RPMI7951 (cell line): ENCODE data around the gene AGBL1. TPM values are rescaled to one million over a fixed set of nuclear protein-coding genes. Genes with fewer than 3 reads are reported as not detected.

Source experiments
- DNase-seq: peaks from one replicate; pipeline ENCODE4 v3.0.0-alpha.2; 2012; ENCODE audit warnings: low read depth
- total RNA-seq: library from RNA; depleted of rRNA; stranded (reverse); fragments of >200 nt; shearing (Covaris generic); gene quantifications from 2 replicates; pipeline ENCODE4 v1.2.3, GENCODE V29; 2014; rRNA removed

AGBL1 gene
- not detected in 2 replicates for total RNA-seq

DNA sequence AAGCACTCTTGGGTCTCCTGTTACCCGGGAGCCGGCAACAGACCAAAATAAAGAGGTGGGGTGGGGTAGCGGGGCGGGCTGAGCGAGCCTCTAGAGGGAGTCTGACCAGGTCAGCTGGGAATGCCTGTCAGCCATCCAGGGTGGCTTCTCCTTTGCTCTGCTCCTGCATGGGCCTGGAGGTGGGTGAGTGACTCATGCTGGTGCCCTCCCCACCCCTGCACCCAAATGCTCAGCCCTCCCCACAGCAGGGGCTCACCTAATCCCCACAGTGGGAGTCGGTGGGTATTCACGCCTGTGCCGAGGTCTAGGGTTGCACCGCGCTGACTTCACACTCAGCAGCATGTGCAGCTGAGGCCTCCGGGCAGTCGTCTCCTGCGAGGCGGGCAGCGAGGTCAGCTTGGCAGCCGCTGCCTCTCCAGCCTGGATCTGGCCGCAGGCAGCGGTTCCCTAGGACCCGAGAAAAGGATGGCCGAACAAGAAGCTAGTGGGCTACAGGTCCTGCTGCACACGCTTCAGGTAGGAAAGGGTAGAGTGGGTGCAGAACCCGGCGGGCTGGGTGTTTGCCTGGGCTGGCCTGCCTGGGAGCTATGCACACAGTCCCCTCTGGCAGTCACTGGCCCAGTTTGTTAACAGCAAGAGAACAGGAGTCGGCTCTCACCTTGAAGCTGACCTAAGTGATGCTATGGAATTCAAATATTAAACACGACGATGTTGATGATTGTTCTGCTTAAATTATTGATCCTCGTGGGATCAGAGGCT lies at the start of gene AGBL1:
Gene AGBL1, plus strand, starts transcription at position 364 of the 759 bp plus-strand sequence.
- DNase-seq, result no peak

DNA sequence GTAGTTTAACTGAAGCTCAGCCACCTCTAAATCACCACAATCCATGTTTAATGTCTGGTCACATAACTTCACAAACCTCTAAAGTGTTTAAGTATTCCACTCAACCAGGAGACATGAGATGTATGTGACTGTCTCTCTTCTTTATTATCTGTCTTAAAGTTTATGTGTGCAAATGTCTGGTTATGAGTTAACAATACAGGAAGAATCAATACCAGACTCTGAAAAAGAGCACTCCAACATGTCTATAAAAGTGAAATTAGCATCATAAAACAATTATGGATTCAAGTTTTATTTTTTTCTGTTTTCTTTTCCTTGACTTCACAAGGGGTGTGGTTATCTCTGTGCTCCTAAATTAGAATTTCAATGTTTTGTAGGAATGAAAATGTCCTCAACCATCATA lies 44.8 kb upstream of the AGBL1 start:
- no peak for DNase-seq

DNA sequence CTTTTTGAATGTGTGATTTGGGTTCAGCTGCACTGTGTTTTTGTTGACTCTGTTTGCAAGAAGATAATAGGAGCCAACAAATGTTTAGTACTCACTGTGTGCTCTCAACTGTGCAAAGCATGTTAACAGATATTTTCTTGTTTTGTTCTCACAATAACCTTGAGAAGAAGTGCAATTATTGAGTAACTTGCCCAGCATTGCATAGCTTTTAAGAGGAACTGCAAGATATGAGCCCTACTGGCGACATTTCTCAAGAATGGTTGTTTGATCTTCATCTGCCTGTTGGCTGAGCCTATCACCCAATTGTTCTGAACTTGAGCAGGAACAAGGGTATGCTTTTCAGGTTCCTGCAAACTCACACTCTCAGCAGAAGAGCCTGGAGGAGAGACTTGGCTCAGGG lies 43.4 kb upstream of the AGBL1 start:
- no peak for DNase-seq

DNA sequence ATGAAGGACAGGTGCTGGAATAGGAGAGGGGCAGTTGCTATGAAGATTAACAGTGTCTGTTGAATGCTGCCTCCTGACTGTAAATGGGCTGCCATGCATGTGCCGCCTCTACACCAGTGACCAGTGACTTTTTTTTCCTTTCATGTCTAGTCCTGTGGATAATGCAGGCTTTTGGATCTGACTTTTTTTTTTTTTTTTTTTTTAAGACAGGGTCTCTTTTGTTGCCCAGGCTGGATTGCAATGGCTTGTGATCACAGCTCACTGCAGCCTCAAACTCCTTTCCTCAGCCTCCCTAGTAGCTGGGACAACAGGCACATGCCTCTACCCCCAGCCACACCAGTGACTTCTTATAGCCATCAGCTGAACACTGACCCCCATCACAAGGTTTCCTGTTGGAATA lies 41.2 kb upstream of the AGBL1 start:
- no peak for DNase-seq

DNA sequence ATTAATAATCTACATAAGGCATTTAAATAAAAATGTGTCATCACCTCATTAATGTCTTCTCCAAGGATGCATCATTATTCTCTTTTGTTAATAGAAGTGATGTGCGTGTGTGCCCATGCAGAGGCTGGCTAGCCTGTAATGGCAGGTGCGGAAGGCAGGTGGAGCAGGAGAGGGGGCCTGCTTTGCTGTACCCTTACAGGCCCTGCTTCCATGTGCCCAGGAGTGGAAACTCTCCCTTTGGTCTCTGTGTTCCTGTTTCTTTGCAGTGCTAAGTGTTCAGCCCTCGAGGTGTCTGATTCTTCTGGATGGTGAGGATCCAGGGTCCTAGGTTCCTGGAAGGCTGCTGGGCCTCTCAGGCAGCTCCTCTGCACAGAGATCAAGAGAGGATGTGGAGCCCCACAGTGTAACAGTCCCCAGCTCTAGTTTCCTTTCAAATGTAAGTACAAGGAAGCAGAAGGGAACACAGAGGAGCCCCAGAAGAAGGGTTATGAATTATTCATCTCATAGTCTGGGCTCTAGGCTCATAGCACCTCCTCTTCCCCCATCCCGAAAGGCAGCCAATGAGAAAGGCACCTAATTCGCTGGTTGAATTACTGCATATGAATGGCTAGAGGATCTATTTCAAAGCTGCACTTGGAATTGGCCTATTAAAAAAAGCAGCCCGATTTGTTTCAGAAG lies 39.2 kb upstream of the AGBL1 start:
- DNase-seq, result no peak

DNA sequence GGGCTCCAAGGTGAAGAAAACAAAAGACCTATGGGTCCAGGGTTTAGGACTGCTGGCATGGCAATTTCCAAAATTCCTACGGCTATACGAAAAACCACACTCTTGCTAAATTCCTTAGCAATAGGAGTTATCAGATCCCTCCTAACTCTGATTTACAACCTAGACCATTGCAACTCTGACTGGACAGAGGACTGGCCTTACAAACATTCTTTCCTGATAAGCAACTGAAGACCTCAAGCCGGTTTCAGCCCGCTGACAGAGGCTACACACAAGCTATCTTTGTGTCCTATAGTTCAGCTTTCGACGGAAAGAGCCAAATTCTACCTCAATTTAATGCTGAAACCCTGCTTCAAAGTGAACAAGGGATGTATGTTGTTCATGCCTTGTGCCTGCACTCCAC lies 38.3 kb upstream of the AGBL1 start:
- DNase-seq, result no peak

DNA sequence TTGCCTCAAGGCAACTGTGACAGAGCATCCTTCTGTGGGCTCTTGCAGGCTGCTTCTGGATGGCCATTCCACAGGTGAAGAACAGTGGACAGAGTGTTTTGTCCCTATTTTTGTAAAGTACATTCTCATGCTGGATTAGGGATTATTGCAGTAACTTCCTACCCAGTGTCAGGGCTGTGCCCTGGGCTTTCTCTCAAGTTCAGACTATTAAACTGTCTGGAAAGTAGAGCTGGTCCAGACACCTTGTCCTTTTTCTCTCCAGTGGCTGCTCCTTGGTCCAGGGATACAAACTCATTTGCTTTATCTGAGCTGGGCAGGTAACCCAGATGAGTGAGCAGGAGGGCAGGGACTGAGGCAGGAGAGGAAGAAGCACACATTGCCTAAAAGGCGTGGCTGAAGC lies 37.4 kb upstream of the AGBL1 start:
- DNase-seq, result no peak

DNA sequence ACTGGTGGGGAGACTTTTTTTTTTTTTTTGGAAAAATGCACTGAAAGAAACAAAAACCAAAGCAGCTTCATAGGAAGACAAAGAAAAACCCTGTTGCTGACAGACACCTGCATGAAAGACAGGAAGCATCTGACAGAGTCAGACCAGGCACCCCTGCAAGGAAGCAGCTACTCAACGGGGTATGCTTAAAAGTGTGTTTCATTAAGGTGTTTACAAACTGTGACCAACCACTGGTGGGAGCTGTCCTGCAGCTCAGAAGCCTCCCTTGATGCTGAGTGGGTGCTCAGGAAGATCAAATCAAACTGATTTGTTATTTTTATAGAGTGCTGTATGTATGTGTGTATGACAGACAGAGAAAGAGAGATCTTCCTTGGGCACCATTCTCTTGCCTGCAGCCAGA lies 34.7 kb upstream of the AGBL1 start:
- no peak for DNase-seq

DNA sequence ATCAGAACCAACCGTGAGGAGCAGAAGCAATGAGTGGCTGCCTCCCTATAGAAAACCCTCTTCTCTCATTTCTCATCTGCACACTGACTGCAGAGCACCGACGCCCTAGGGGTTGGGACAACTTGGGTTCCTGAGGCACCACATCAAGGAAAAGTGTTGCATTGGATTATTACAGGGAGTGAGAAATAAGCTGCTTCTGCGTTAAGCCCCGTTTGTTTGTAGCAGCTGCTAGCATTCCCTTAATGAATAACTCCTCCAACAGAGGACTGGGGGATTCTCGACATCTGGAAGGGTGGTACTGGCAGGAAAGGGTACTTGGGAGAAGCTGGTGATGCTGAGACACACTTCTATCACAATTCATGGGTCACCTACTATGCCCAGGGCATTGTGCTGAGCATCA lies 25.3 kb upstream of the AGBL1 start:
- DNase-seq, result no peak

DNA sequence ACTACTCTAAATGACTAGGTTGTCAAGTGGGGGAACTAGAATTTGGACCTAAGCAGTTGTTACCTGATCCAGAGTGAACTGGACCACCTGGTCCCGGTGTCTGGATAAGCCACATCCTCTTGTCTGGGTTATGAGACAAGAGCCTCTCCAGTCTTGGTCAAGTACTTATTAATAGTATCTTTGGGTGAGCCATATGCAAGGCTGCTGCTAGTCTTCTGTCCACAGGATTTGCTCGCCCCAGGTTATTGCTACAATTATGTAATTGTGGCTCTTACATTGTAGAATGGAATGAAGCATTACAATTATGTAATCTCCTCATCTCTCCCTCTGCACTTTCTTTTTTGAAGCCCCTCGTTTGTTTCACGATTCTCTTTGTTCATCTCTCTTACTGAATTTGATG lies 24.0 kb upstream of the AGBL1 start:
- no peak for DNase-seq

DNA sequence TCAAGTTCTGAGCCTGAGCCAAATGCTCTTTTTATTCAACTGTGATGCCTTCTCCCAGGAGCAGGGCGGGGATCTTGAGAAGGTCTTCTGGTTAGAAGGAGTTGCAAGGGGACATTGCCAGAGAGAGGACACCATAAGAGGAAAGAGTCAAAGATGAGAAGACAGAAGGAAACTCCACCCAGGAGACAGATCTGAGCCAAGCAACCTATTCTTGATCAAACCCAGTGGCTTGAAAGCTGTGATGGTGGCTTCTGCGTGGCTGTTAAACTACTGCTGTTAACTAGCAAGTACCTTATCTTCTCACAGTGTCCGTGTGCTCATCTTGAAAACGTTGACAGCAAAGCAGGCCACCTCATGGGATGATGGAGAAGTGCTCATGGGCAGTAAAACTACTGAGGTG lies 19.8 kb upstream of the AGBL1 start:
- DNase-seq, result no peak

DNA sequence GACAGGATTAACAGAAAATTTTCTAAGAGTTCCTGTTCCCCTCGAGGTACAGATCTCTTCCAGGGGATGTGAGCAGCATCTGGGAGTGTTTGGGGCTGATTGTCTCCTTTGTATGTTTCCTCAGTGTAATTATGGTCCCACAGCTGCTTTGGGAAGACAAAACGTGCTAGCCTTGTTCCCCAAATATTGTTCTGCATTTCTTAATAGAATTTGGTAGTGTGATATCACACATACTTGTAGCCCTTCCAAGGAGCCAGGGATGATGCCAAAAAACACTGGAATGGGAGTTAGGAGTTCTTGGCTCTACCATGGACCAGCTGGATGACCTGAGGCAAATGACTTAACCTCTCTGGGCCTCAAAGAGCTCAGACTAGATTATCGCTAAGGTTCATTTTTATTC lies 19.0 kb upstream of the AGBL1 start:
- DNase-seq, result no peak

DNA sequence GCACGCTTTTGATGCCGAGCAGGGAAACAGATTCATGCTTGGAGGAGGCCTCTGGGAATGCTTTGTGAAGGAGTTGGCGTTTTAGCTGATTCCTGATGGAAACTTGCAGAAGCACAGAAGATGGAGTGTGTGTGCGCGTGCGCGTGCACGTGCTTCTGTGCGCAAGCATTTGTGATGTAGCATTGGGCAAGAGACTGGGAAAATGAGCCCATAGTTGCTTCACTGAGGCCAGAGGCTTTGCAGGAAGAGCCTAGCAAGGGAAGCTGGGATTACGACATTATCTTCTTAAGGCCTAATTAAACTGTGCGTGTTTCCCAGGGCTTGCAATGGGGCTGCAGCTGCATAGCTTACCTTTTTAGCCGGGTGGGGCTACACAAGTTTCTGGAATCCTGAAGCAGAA lies 18.1 kb upstream of the AGBL1 start:
- no peak for DNase-seq

DNA sequence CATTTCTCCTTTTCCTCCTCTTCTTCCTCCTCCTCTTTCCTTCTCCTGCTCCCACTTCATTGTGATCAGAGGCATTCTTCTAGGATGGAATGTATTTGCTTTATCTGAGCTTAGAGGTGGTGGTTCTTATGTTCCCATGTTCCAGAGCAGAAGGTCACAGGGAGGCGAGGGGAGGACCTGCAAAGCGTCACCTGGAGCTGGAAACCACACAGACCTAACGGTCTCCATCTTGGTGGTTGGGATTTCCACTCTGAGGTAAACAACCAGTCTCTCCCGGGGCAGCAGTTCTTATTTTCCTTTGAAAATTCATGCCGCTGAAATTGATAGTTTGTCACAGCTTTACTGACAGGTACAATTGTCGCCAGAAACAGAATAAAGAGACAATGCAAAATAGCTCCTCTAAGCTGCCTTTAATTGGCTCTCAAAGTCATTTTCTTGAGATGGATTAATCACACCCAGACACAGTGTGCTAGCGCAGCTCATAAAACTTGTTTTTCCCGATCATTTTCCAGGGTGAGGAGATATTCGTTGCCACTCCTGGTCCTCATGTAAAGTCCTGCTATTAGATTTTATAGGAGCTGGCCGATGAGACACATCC lies 16.9 kb upstream of the AGBL1 start:
- DNase-seq, result no peak

DNA sequence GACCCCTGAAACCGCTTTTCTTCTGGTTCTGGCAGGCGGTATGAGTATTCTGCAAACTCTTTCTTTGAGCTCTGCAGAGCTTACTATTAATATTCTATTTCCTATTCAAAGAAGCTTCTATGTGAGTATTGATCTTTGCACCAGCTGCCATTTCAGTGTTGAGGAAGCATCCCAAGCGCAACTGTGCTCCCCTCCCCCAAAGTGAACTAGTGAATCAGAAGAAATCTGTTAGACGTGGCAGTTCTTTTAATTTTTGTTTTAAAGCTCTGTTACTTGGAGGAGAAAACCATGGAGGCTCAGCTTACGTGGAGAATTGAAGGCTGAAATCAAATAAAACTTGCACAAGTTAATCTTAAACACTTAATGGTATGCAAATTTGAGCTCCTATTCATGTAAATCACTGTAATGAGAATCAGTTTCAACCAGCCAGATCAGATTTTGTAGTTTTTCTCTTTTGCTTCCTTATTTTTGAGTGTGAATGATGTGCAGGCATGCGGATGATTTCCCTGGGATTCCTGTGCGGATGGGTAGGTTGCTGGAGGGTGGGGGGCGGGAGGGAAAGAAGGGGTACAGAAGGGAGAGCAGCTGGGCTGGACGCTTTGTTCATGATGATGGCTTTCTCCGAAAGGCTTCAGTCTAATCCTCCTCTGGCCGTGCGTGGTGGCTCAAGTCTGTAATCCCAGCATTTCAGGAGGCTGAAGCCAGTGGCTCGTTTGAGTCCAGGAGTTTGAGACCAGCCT lies 16.1 kb upstream of the AGBL1 start:
- no peak for DNase-seq

DNA sequence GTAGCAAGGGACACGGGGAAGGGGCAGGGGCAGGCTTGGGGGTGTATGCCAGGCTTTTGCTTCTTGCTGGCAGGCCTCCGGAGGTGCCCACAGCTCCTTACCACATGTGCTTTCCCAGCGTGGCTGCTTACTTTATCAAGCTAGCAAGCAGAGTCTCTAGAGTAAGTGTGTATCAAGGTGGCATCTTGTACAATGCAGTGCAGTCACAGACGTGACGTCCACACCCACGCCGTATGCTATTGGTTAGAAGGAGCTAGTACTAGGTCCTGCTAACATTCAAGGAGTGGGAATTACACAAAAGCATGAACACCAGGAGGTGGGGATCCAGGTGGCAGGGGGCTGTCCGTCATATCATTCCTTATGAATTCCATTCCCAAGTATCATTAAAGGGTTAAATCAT lies 15.3 kb upstream of the AGBL1 start:
- no peak for DNase-seq

DNA sequence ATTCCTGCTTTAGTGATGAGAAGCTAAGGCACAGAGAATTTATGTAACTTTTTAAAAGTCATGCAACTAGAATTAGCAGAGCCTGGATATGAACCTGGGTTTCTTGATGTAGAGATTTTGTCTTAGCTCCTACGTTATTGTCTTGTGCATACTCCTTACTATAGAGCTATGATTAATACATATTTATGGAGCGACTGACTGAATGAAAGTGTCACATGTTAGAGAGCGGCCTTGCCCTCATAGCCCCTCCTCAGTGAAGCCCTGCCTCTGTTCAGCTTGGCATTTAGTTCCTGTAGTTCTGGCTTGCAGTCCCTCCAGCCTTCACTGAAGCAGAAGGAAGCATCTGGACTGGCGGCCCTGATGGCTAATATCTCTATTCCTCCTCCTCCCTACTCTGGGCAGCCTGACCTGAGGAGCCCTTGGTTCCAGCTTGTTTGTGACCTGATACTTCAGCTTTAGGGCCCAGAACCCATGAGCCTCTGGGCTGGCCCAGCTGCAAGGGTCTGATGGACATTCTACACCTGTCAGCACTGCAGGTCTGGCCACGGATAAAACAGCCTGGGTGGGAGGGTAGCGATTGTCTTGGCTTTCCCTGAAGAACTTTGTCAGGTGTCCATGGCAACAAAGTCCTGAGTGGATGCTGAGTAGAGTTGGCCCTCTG lies 13.4 kb upstream of the AGBL1 start:
- DNase-seq, result no peak

DNA sequence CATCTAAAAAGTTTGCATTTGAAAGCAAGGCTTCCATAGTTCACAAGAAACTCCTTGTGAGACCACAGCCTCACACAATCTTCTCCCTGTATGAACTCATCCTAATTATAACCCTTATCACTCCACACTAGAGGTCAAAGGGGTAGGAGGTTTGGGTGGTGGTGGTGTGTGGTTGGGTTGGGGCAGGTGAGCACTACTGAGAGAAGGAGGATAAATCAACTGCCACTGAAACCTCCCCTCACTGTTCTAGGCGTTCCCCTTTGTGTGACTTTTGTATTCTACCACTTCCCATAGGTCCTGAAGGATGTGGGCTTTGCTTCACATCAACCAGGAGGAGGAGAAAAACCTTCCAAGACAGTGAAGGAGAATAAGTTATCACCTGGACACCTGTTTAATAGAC lies 6.4 kb upstream of the AGBL1 start:
- no peak for DNase-seq

DNA sequence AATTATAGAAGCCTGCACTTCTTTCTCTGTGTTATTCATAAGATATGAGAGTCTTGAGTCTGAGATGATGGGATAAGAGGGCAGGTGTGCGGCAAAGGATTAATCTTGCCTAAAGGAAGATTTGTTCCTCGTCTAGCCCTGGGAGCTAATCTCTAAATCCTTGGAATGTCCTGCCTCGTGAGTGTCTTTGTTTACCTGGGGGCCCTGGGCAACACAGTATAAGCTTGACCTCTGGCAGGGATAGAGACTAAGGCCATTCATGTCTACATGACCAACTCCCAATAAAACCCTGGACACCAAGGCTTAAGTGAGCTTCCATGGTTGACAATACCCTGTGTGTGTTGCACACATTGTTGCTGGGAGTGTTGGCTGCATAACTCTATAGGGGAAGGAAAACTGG lies 3.2 kb upstream of the AGBL1 start:
- no peak for DNase-seq

DNA sequence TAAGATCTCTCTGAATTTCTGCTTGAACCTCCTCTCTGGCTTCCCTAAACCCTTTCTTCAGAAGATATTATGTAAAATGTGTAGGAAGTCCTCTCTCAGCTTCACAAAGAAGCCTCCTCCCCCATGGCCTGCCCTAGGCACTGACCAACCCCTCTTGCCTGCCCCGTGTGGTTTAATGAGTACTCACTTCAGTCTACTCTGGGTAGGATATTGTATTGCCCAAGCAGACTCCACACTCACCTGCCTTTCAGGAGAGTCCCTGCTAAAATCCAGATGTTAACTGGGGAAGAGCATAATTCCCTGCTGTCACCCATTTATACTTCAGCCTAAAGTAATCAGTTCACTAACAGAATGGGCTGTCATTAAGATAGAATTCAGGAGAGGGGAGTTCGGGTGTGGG lies 2.6 kb upstream of the AGBL1 start:
- no peak for DNase-seq

DNA sequence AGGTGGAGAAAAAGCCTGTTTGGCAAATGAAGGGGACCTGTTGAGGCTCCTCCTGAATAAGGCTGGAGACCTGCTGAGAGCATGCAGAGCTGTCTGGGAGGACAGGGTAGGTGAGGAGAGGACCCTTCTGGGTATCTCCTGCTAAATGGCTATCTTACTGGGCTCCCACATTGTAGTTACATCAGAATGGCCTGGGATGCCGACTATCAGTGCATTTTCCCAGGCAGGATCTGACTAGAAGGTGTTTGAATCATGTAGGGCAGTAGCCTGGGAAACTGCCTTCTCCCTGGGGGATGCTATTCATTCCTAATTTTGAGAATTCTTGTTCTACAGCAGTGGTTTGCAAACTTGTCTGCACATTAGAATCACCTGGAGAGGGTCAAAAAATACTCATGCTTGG lies 631 bp downstream of the AGBL1 start:
- DNase-seq, result no peak
